Testis (tissue), 3 donors: ENCODE measurements around the gene RNF126. TPM values are rescaled to one million over a fixed set of nuclear protein-coding genes. Genes with fewer than 3 reads are reported as not detected.

Source experiments
- DNase-seq: peaks from one replicate; pipeline ENCODE4 v3.0.0-alpha.2; 2019
- H3K27ac ChIP-seq, 2 donors: fragments of 200-600 bp; sonication (generic); one replicate each; pipeline ENCODE4 v1.5.1; 2019
- H3K27me3 ChIP-seq: fragments of 200-600 bp; sonication (generic); one replicate; pipeline ENCODE4 v1.5.1; 2019
- H3K36me3 ChIP-seq: fragments of 200-600 bp; sonication (generic); one replicate; pipeline ENCODE4 v1.5.1; 2017; ENCODE audit warnings: low read depth; ENCODE audit errors: missing control alignments
- H3K4me1 ChIP-seq: fragments of 200-600 bp; sonication (generic); one replicate; pipeline ENCODE4 v1.5.1; 2019
- H3K4me3 ChIP-seq, 2 donors: fragments of 200-600 bp; sonication (generic); one replicate each; pipeline ENCODE4 v1.5.1; 2017 to 2019
- H3K9me3 ChIP-seq: fragments of 200-600 bp; sonication (generic); one replicate; pipeline ENCODE4 v1.5.1; 2017
- POLR2A ChIP-seq: fragments of 450-650 bp; IDR thresholded peaks from one replicate; pipeline ENCODE4 v1.6.1; 2017; ENCODE audit warnings: antibody characterized with exemption, mild to moderate bottlenecking, moderate library complexity
- WGBS, 2 donors: methylation state at CpG; one replicate each; pipeline ENCODE4 v1.1.5; 2018; 5-methylcytosine and 5-hydroxymethylcytosine counted together
- intact Hi-C: fragments of 100-400 bp; cut with DNase I; formaldehyde crosslinking; loops from one replicate; pipeline ENCODE4 v1.15.1; 2023; ENCODE audit warnings: low total_unique reads
- polyA plus RNA-seq: library from polyadenylated mRNA; stranded (reverse); fragments of 350-450 nt; fragmentation: Illumina TruSeq; extraction: RNeasy Lipid Tissue Mini Kit (QIAGEN cat#74804); gene quantifications from one replicate; pipeline ENCODE4 v1.2.3, GENCODE V29; 2014; ENCODE audit warnings: low read depth, low replicate concordance; ENCODE audit not compliant: insufficient read depth
- total RNA-seq, 2 donors: library from RNA; depleted of rRNA; stranded (reverse); fragments of >200 nt; gene quantifications; one replicate each; pipeline ENCODE4 v1.2.3, GENCODE V29; 2016
- TF ChIP-seq, protein P1 (sequence below), 3 experiments: fragments of 450-650 bp in 2 of 3; fragments of 200-600 bp in 1 of 3; sonication (generic) in 1 of 3; IDR thresholded peaks; one replicate each; pipeline ENCODE4 v1.5.1; 2016 to 2019; ENCODE audit warnings: antibody characterized with exemption in 3 of 3, mild to moderate bottlenecking in 2 of 3, moderate library complexity in 1 of 3

The RNF126 gene
- total and polyA plus RNA-seq, 3 donors from 2014 or later, result 107 to 158 (median 148) TPM

DNA sequence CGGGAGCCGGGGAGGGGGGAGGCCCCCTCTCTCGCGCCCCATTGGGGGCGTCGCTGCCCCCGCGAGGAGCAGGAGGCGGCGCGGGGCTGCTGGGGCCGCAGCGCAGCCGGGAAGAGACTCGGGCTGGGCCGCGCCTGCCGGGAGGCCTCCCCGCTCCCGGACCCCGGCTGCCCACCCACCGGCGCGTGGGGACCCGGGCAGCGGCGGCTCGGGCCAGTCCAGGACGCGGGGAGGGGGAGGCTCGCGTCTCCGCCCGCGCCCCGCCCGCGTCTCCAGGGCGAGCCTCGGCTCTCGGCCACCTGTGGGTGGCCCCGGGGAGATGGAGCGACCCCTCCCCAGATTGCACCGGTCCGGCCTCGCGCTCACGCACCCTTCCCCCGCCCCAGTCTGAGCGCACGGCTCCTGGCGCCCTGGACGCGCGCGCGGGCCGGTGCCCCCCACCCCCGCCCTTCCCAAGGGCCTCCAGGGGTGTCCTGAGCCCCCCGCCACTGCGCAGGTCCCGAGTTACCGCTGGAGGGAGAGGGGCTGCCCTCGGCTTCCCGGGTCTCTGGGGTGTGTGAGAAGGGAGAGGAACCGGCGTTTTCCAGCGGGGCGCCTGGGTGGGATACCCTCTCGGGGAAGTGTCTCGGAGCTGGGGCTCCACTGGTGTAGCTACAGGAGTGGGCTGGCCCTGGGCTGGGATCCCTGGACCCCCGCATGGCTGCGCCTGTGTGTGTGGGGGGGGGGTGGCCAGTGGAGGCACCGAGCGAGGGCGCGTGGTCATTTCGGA, 46.4 kb upstream of the RNF126 start:
- no peaks in the 10 kb centered on the region for H3K36me3 ChIP-seq
- TF ChIP-seq, protein P1, sequence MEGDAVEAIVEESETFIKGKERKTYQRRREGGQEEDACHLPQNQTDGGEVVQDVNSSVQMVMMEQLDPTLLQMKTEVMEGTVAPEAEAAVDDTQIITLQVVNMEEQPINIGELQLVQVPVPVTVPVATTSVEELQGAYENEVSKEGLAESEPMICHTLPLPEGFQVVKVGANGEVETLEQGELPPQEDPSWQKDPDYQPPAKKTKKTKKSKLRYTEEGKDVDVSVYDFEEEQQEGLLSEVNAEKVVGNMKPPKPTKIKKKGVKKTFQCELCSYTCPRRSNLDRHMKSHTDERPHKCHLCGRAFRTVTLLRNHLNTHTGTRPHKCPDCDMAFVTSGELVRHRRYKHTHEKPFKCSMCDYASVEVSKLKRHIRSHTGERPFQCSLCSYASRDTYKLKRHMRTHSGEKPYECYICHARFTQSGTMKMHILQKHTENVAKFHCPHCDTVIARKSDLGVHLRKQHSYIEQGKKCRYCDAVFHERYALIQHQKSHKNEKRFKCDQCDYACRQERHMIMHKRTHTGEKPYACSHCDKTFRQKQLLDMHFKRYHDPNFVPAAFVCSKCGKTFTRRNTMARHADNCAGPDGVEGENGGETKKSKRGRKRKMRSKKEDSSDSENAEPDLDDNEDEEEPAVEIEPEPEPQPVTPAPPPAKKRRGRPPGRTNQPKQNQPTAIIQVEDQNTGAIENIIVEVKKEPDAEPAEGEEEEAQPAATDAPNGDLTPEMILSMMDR (IDR thresholded peaks at IDR 0.05), result no peak
- no peak for TF ChIP-seq POLR2A
- H3K27ac ChIP-seq, result peak overlapping the region; percentile 82 to 89
- H3K4me1 ChIP-seq, result peaks cover 20% of the 10 kb centered on the region
- H3K4me3 ChIP-seq, result peak overlapping the region; percentile 65 to 77
- no peaks in the 10 kb centered on the region for H3K9me3 ChIP-seq
- H3K27me3 ChIP-seq, result no peaks in the 10 kb centered on the region
- DNase-seq, result no peak
- intact Hi-C loops, result no loop called here
- 2 to 8% methylated on average over 7 to 8 of the region's 78 CpGs for WGBS, 2 donors

DNA sequence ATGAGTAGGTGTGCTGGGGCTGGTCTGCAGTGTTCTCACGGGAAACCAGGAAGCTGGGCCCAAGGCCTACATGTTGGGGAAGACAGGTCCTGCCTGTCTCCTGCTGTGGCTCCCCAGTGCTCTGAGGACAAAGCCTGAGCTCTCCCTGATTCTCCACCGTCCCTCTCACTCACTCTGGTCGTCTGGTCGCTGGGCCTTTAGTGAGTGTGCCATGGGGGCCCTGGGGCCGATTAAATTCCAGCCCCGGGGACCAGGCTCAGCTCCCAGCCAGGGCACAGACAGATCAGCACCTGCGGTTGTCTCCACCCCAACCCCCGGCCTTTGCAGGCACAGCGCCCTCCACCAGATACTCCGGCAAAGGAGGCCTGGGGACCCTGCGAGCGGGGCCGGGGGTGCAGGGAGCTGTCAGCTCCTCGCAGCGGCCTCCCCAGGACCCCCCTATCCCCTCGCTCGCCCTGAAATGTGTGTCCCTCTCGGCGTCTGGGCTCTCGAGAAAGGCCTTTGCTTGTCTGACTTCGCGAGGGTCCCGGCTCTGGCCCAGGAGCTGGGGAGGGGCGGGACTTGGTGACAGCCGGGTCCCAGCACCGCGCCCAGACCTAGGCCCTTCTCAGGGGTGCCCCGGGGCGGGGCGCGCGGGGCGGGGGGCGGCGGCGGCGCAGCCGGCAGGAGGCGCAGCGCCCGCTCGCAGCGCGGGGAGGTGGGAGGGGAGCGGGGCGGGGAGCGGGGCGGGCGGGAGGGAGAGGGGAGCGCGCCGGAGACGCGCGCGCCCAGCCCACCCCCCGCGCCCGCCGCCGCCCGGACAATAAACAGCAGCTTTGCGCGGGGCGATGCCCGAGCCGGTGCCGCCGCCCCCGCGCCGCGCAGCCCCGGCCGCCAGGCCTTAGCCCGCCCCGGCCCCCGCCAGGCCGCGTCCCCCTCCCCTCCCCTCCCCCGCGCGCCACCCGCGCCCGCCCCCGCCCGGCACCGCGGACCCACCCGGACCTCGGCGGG, 45.4 kb upstream of the RNF126 start, which contains the start of gene PALM:
Gene PALM, plus strand, starts transcription at position 782 of the 990 bp plus-strand sequence. CDS start 212 bp downstream, outside the sequence.
- Histone ChIP-seq H3K36me3 (no peaks in the 10 kb centered on the region), H3K4me3 (peak within 1 kb of the TSS; percentile 65 to 77), H3K4me1 (peaks cover 20% of the 10 kb centered on the region), H3K9me3 (no peaks in the 10 kb centered on the region), H3K27ac (peak within 1 kb of the TSS; percentile 82 to 89), H3K27me3 (no peaks in the 10 kb centered on the region)
- 4 to 16% methylated on average over 6 to 72 of the region's 93 CpGs for WGBS, 2 donors
- no peak for DNase-seq
- TF ChIP-seq POLR2A, result no peak
- TF ChIP-seq, protein P1 (IDR thresholded peaks at IDR 0.05), result peak in 1 of 3 experiments; percentile 24
- intact Hi-C loops, result no loop called here

DNA sequence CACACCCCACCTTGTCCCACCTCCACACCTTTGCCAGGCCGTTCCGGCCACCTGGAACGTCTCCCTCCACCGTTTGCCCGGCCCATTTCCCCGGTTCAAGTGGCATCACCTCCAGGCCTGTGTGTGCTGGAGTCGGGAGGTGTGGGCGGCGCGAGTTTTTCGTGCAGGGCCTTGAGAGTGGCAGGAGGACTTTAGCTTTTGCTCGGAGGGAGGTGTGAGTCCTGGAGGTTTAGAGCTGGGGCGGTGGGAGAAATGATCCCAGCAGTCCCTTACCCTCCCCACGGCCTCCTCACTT, 41.4 kb upstream of the RNF126 start:
- intact Hi-C loops, result no loop called here
- H3K27me3 ChIP-seq, result no peaks in the 10 kb centered on the region
- 36 to 51% methylated on average over 6 to 13 of the region's 14 CpGs for WGBS, 2 donors
- H3K4me1 ChIP-seq, result peaks cover 11% of the 10 kb centered on the region
- TF ChIP-seq, protein P1 (IDR thresholded peaks at IDR 0.05), result no peak
- no peak for TF ChIP-seq POLR2A
- H3K36me3 ChIP-seq, result no peaks in the 10 kb centered on the region
- no peak overlapping the region for H3K27ac ChIP-seq
- no peaks in the 10 kb centered on the region for H3K9me3 ChIP-seq
- DNase-seq, result no peak
- no peak overlapping the region for H3K4me3 ChIP-seq

DNA sequence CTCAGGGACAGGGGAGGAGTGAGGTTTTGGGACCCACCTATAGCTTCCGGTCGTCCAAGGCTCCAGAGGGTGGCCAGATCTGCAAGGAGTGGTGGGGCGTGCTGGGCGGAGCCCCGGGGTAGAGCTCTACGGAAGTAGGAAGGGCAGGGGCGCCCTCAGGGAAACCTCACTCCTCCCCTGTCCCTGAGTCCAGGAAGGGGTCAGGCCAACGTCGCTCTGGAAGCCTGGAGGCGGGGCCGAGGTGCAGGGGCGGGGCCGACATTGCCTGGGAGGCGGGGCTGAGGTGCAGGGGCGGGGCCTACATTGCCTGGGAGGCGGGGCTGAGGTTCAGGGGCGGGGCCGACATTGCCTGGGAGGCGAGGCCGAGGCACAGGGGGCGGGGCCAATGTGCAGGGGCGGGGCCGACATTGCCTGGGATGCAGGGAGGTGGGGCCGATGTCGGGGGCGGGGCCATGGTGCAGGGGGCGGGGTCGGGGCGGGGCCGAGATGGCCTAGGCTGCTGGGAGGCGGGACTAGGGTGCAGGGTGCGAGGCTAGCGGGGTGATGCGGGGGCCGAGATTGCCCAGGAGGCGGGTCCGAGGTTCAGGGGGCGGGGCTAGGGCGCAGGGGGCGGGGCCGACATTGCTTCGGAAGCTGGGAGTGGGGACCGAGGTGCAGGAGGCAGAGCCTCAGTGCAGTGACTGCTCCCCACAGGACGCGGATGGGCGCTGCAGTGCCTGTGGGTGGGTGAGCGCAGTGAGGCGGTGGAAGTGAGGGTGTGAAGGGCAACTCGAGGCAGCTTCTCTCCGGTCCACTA, 40.8 kb upstream of the RNF126 start:
- peak; percentile 84 for DNase-seq
- Histone ChIP-seq H3K4me3 (no peak overlapping the region), H3K36me3 (no peaks in the 10 kb centered on the region), H3K9me3 (no peaks in the 10 kb centered on the region), H3K27ac (no peak overlapping the region), H3K27me3 (no peaks in the 10 kb centered on the region), H3K4me1 (peaks cover 11% of the 10 kb centered on the region)
- TF ChIP-seq, protein P1 (IDR thresholded peaks at IDR 0.05), result no peak
- no peak for TF ChIP-seq POLR2A
- intact Hi-C loops, result no loop called here
- 6 to 10% methylated on average over 11 to 43 of the region's 50 CpGs for WGBS, 2 donors
